HG03095 (cell line): ENCODE data around the gene PTPRN2.
"Not testable (repeated sequence)": the region's sequence is repeated elsewhere in the genome, so short reads cannot be mapped to it uniquely, and the experiment has no call there.

Source experiments
- ATAC-seq: cut with Tn5 transposase; IDR thresholded peaks from one replicate; pipeline ENCODE4 v1.9.1; 2021; ENCODE audit warnings: moderate library complexity; ENCODE audit not compliant: unreplicated experiment

PTPRN2 gene

GRCh38 chr7:158447151-158447505 lies 140.5 kb downstream of the PTPRN2 start:
- no peak for ATAC-seq

- ATAC-seq: no peak
These were observed 140.9 kb downstream of the PTPRN2 start for GRCh38 chr7:158446706-158447105.

GRCh38 chr7:158446281-158446680 lies 141.3 kb downstream of the PTPRN2 start:
- no peak for ATAC-seq

GRCh38 chr7:158445421-158446175 lies 142.0 kb downstream of the PTPRN2 start:
- no peak for ATAC-seq

GRCh38 chr7:158444501-158445420 lies 142.9 kb downstream of the PTPRN2 start:
- ATAC-seq: no peak

- ATAC-seq: no peak
These were observed 143.7 kb downstream of the PTPRN2 start for GRCh38 chr7:158443688-158444483.

GRCh38 chr7:158443014-158443687 lies 144.5 kb downstream of the PTPRN2 start:
- no peak for ATAC-seq

- no peak for ATAC-seq
These were observed 145.4 kb downstream of the PTPRN2 start for GRCh38 chr7:158442260-158442659.

GRCh38 chr7:158439035-158439434 lies 148.6 kb downstream of the PTPRN2 start:
- ATAC-seq: no peak

- ATAC-seq: no peak
These were observed 155.0 kb downstream of the PTPRN2 start for GRCh38 chr7:158432369-158433341.

- no peak for ATAC-seq
These were observed 155.7 kb downstream of the PTPRN2 start for GRCh38 chr7:158431941-158432347.

GRCh38 chr7:158431055-158431940 lies 156.3 kb downstream of the PTPRN2 start:
- no peak for ATAC-seq

GRCh38 chr7:158430308-158431034 lies 157.2 kb downstream of the PTPRN2 start:
- no peak for ATAC-seq

GRCh38 chr7:158428837-158429753 lies 158.5 kb downstream of the PTPRN2 start:
- no peak for ATAC-seq

GRCh38 chr7:158428131-158428836 lies 159.3 kb downstream of the PTPRN2 start:
- no peak for ATAC-seq

- ATAC-seq: not testable (repeated sequence)
These were observed 161.9 kb downstream of the PTPRN2 start for GRCh38 chr7:158425676-158426075.
